ENCODE results near the gene DCUN1D2. TPM values are rescaled to one million over a fixed set of nuclear protein-coding genes. Genes with fewer than 3 reads are reported as not detected.

Gene DCUN1D2
- total RNA-seq, 4 donors from 2014 or later = 18.7 to 28.4 (median 20.2) TPM

- Histone ChIP-seq H3K36me3 (peaks cover 0 to 28% (median 10%) of the 10 kb centered on the region in 4 donors), H3K27ac (no peak overlapping the region), H3K27me3 (no peaks in the 10 kb centered on the region), H3K9me3 (no peaks in the 10 kb centered on the region), H3K4me1 (no peaks in the 10 kb centered on the region), H3K4me3 (no peak overlapping the region)
- DNase-seq = no peak
- 94 to 100% methylated on average over 1 to 16 of the region's 16 CpGs for WGBS, 2 donors (ENCODE audit: low coverage in 1 of 2)
- in situ Hi-C loops (cut with MboI; ENCODE audit: low pct_ligation_motif_present in 1 of 4, low pct_unique_long_range_greater_than_20kb in 1 of 4, low sequenced_read_pairs in 3 of 4) = no loop called here
- intact Hi-C loops (cut with DNase I; ENCODE audit: low total_unique reads) = loop anchor here (5.0 kb wide), 1 partner anchor 106 kb away; no protein-coding TSS in a partner anchor
- no peak for TF ChIP-seq POLR2A (IDR thresholded peaks at IDR 0.05)
- TF ChIP-seq EP300 (IDR thresholded peaks at IDR 0.05; ENCODE audit: low read depth) = no peak
- TF ChIP-seq POLR2AphosphoS5 (IDR thresholded peaks at IDR 0.05) = no peak
- no peak for TF ChIP-seq CTCF (IDR thresholded peaks at IDR 0.05)
Measured at GRCh38 chr13:113456116-113456702, 34.3 kb downstream of the DCUN1D2 start.

DNA sequence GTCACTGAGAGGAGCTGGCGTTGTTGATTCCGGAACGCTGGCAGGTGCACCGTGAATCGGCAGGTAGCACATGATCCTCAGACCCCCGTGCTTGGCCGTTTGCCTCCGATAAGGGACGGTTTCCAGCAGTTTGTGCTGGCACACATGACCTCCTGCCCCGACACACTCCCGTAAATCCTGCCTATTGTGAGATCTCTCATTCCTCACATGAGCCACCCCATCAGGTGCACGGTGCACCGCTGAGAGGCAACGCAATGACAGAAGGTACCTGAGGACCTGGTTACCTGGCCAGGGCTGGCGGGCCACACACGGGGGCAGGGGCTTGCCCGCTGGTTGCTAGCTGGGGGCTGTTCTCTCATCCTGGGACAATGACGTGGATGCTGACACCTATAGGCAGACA is 35.1 kb downstream of the DCUN1D2 start:
- intact Hi-C loops (cut with DNase I; ENCODE audit: low total_unique reads) = loop anchor here (5.0 kb wide), 1 partner anchor 107 kb away; no protein-coding TSS in a partner anchor
- Histone ChIP-seq H3K27me3 (no peaks in the 10 kb centered on the region), H3K27ac (no peak overlapping the region), H3K36me3 (peaks cover 0 to 24% (median 6%) of the 10 kb centered on the region in 4 donors), H3K4me1 (no peaks in the 10 kb centered on the region), H3K4me3 (no peak overlapping the region), H3K9me3 (no peaks in the 10 kb centered on the region)
- no peak for DNase-seq
- in situ Hi-C loops (cut with MboI; ENCODE audit: low pct_ligation_motif_present in 1 of 4, low pct_unique_long_range_greater_than_20kb in 1 of 4, low sequenced_read_pairs in 3 of 4) = no loop called here
- TF ChIP-seq POLR2A (IDR thresholded peaks at IDR 0.05) (no peak), EP300 (IDR thresholded peaks at IDR 0.05; ENCODE audit: low read depth) (no peak)
- 60 to 97% methylated on average over 1 to 18 of the region's 18 CpGs for WGBS, 2 donors (ENCODE audit: low coverage in 1 of 2)

GRCh38 chr13:113454936-113455335 is 35.6 kb downstream of the DCUN1D2 start:
- peaks cover 0 to 3% (median under 1%) of the 10 kb centered on the region in 4 donors for H3K4me1 ChIP-seq
- no peak overlapping the region for H3K4me3 ChIP-seq
- no peaks in the 10 kb centered on the region for H3K9me3 ChIP-seq
- TF ChIP-seq POLR2AphosphoS5 (IDR thresholded peaks at IDR 0.05) = no peak
- no peak for TF ChIP-seq POLR2A (IDR thresholded peaks at IDR 0.05)
- TF ChIP-seq EP300 (IDR thresholded peaks at IDR 0.05; ENCODE audit: low read depth) = no peak
- TF ChIP-seq CTCF (IDR thresholded peaks at IDR 0.05) = no peak
- 97% methylated on average over 13 of the region's 13 CpGs; no CpG with 5 or more reads in 1 of the 2 donors for WGBS, 2 donors (ENCODE audit: low coverage in 1 of 2)
- in situ Hi-C loops (cut with MboI; ENCODE audit: low pct_ligation_motif_present in 1 of 4, low pct_unique_long_range_greater_than_20kb in 1 of 4, low sequenced_read_pairs in 3 of 4) = no loop called here
- no peaks in the 10 kb centered on the region for H3K27me3 ChIP-seq
- peak overlapping the region in 3 of 4 donors; percentile 52 to 57 (median 55) for H3K27ac ChIP-seq
- intact Hi-C loops (cut with DNase I; ENCODE audit: low total_unique reads) = loop anchor here (5.0 kb wide), 1 partner anchor 107 kb away; no protein-coding TSS in a partner anchor
- no peak for DNase-seq
- peaks cover 0 to 20% (median 4%) of the 10 kb centered on the region in 4 donors for H3K36me3 ChIP-seq

- WGBS, 2 donors (ENCODE audit: low coverage in 1 of 2) = 40 to 86% methylated on average over 1 to 45 of the region's 45 CpGs
- in situ Hi-C loops (cut with MboI; ENCODE audit: low pct_ligation_motif_present in 1 of 4, low pct_unique_long_range_greater_than_20kb in 1 of 4, low sequenced_read_pairs in 3 of 4) = no loop called here
Measured at GRCh38 chr13:113452942-113453901, 37.3 kb downstream of the DCUN1D2 start, which contains the start of gene ADPRHL1. TSS of gene ADPRHL1 (minus strand) at chr13:113453488. CDS start at chr13:113453437, 51 bp downstream.

More at GRCh38 chr13:113452942-113453901, 37.3 kb downstream of the DCUN1D2 start, which contains the start of gene ADPRHL1:
- peak within 1 kb of the TSS; percentile 20 to 57 (median 54) for H3K27ac ChIP-seq
- TF ChIP-seq POLR2A (IDR thresholded peaks at IDR 0.05) (no peak), POLR2AphosphoS5 (IDR thresholded peaks at IDR 0.05) (no peak), CTCF (IDR thresholded peaks at IDR 0.05) (no peak), EP300 (IDR thresholded peaks at IDR 0.05; ENCODE audit: low read depth) (no peak)
- peaks cover 0 to 9% (median 7%) of the 10 kb centered on the region in 4 donors for H3K4me1 ChIP-seq
- H3K36me3 ChIP-seq = peaks cover 0 to 12% (median 0%) of the 10 kb centered on the region in 4 donors
- no peaks in the 10 kb centered on the region for H3K9me3 ChIP-seq
- no peaks in the 10 kb centered on the region for H3K27me3 ChIP-seq
- no peak within 1 kb of the TSS for H3K4me3 ChIP-seq
- no peak for DNase-seq
- intact Hi-C loops (cut with DNase I; ENCODE audit: low total_unique reads) = no loop called here

Data from transverse colon (tissue), 4 donors.